ENCODE data around the gene HTR3E. TPM values are rescaled to one million over a fixed set of nuclear protein-coding genes. Genes with fewer than 3 reads are reported as not detected.
"Not testable (repeated sequence)": the region's sequence is repeated elsewhere in the genome, so short reads cannot be mapped to it uniquely, and the experiment has no call there.

HTR3E gene, protein sequence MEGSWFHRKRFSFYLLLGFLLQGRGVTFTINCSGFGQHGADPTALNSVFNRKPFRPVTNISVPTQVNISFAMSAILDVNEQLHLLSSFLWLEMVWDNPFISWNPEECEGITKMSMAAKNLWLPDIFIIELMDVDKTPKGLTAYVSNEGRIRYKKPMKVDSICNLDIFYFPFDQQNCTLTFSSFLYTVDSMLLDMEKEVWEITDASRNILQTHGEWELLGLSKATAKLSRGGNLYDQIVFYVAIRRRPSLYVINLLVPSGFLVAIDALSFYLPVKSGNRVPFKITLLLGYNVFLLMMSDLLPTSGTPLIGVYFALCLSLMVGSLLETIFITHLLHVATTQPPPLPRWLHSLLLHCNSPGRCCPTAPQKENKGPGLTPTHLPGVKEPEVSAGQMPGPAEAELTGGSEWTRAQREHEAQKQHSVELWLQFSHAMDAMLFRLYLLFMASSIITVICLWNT
- total RNA-seq (2014; rRNA removed; shearing (Covaris generic)) = not detected in 2 replicates

DNA sequence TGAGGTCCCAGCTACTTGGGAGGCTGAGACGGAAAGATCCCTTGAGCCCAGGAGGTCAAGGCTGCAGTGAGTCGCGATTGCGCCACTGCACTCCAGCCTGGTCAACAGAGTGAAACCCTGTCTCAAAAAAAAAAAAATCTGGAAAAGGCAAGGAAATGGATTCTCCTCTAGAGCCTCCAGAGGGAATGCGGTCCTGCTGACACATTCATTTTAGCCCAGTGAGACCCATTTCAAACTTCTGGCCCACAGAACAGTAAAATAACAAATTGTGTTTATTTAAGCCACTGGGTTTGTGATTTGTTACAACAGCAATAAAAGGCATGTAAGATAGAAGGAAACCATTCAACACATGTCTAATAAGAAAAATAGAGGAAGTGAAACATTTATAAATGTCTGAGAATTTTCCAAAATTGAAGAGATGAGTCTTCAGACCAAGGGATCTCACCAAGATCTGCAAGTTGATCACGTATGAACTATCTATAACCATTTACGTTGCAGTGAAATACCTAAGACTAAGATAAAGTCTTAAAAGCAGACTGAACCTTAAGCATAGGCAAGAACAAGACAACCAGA is at the start of gene HTR3E:
Gene HTR3E (plus strand): TSS at position 254 of the 573 bp plus-strand sequence. CDS start 466 bp downstream, outside the sequence.
- Histone ChIP-seq H3K27me3 (ENCODE audit: control insufficient read depth, insufficient read depth, low read length) (no peaks in the 10 kb centered on the region), H3K36me3 (replicated peaks; ENCODE audit: control insufficient read depth, insufficient read depth, low read length) (no peaks in the 10 kb centered on the region), H3K4me3 (ENCODE audit: insufficient read depth, low read depth, low read length) (no peak within 1 kb of the TSS)
- no peak for DNase-seq

DNA sequence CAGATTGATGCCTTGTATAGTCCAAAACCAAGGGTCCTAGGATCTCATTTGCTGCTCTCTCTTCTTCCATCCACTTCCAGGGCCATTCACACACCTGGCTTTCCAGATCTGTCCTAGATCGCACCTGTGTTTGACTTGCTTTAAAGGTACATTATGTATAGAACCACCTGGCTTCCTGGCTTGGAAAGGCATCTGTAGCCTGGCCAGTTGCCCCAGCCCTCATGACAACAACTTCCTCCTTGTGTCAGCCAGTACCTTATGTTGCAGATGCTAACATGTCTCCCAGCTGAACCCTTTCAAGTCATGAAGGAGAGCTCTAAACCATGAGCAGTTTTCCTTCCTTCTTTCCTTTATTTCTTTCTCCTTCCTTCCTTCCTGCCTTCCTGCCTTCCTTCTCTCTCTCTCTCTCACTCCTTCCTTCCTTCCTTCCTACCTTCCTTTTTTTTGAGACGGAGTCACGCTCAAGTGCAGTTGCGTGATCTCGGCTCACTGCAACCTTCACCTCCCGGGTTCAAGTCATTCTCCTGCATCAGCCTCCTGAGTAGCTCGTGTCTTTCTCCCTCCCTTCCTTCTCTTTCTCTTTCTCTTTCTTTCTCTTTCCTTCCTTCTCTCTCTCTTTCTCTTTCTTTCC is 46.5 kb upstream of the HTR3E start:
- Histone ChIP-seq H3K27me3 (ENCODE audit: control insufficient read depth, insufficient read depth, low read length) (no peaks in the 10 kb centered on the region), H3K4me3 (ENCODE audit: insufficient read depth, low read depth, low read length) (no peak overlapping the region), H3K36me3 (replicated peaks; ENCODE audit: control insufficient read depth, insufficient read depth, low read length) (no peaks in the 10 kb centered on the region)
- DNase-seq = no peak

DNA sequence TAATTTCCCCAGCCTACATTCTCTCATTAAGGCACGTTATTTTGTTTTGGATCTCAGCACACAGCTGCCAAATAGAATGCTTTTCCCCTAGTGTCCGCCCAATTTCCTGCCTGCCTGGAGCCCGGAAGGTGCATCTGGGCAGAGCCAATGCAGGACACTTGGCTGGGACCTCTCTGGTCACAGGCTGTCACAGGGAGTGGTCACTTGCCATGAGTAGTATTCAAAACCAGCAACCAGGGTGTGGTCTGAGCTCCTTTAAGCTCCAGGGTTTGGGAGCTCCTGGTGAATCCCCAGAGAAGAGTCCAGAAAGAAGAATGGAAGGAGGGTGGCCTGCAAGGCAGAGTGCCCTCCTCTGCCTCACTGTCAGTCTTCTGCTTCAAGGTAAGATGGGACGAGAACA is 44.1 kb upstream of the HTR3E start, which contains the start of gene HTR3C:
Gene HTR3C (plus strand): TSS at position 281 of the 400 bp plus-strand sequence. CDS start 34 bp downstream, at position 315.
- H3K4me3 ChIP-seq (ENCODE audit: insufficient read depth, low read depth, low read length) = no peak within 1 kb of the TSS
- no peak for DNase-seq

DNA sequence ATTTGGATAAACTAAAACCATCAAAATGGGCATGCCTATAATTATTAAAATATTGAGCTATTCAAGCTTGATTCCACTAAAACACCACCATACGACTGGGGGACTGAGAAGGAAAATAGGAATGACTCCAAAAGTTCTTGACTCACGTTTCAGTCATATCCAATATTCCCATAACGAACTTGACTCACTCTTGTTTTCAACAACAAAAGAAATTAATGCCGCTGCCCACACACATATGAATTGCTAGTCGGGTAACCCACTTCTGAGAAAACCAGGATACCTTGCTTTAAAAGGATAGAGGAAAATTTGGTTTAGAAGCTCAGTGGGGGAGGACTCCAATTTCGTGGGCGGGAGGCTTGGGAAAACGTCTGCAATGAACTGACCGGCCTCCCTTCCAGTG is 38.8 kb upstream of the HTR3E start:
- H3K4me3 ChIP-seq (ENCODE audit: insufficient read depth, low read depth, low read length) = no peak overlapping the region
- DNase-seq = no peak

More for the DNA sequence above, 44.1 kb upstream of the HTR3E start, which contains the start of gene HTR3C:
- no peaks in the 10 kb centered on the region for H3K27me3 ChIP-seq (ENCODE audit: control insufficient read depth, insufficient read depth, low read length)
- no peaks in the 10 kb centered on the region for H3K36me3 ChIP-seq (replicated peaks; ENCODE audit: control insufficient read depth, insufficient read depth, low read length)

DNA sequence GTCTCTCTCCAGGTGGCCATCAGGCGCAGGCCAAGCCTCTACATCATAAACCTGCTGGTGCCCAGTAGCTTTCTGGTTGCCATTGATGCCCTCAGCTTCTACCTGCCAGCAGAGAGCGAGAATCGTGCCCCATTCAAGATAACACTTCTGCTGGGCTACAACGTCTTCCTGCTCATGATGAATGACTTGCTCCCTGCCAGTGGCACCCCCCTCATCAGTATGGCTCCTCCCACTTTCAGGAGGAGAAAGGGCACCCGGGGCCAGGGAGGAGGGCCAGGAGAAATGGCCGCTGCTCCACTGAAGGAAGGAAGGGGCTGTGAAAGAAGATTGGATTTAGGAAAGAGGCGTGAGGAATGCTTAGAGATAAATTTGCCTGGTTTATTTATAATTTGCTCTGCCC is 37.4 kb upstream of the HTR3E start:
- Histone ChIP-seq H3K4me3 (ENCODE audit: insufficient read depth, low read depth, low read length) (no peak overlapping the region), H3K36me3 (replicated peaks; ENCODE audit: control insufficient read depth, insufficient read depth, low read length) (no peaks in the 10 kb centered on the region), H3K27me3 (ENCODE audit: control insufficient read depth, insufficient read depth, low read length) (no peaks in the 10 kb centered on the region)
- peak; percentile 38 for DNase-seq

More for the DNA sequence above, 38.8 kb upstream of the HTR3E start:
- Histone ChIP-seq H3K27me3 (ENCODE audit: control insufficient read depth, insufficient read depth, low read length) (no peaks in the 10 kb centered on the region), H3K36me3 (replicated peaks; ENCODE audit: control insufficient read depth, insufficient read depth, low read length) (no peaks in the 10 kb centered on the region)

DNA sequence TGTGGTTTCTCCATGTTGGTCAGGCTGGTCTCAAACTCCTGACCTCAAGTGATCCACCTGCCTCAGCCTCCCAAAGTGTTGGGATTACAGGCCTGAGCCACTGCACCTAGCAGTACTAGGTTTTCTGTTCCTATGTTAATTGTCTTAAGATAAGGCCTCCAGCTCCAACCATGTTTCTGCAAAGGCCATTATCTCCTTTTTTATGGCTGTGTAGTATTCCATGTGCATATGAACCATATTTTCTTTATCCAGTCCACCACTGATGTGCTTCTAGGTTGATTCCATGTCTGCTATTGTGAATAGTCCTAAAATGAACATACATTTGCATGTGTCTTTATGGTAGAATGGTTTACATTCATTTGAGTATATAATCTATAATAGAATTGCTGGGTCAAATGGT is 34.2 kb upstream of the HTR3E start:
- no peaks in the 10 kb centered on the region for H3K36me3 ChIP-seq (replicated peaks; ENCODE audit: control insufficient read depth, insufficient read depth, low read length)
- no peak overlapping the region for H3K4me3 ChIP-seq (ENCODE audit: insufficient read depth, low read depth, low read length)
- H3K27me3 ChIP-seq (ENCODE audit: control insufficient read depth, insufficient read depth, low read length) = no peaks in the 10 kb centered on the region
- DNase-seq = no peak

DNA sequence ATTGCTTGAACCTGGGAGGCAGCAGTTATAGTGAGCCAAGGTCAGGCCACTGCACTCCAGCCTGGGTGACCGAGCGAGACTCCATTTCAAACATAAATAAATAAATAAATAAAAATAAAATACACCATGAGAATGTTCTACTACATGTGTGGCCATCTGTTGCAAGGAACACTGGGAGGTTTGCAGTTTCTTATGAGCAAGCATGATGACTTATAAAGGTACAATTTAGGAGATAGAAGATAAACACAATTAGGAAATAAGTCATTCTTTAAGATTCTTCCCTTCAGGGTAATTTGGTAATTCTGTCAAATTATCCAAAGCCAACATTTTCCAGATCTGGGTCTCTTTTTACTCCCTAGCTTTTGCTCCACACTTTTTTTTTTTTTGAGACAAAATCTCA is 30.7 kb upstream of the HTR3E start:
- no peak overlapping the region for H3K4me3 ChIP-seq (ENCODE audit: insufficient read depth, low read depth, low read length)
- no peaks in the 10 kb centered on the region for H3K27me3 ChIP-seq (ENCODE audit: control insufficient read depth, insufficient read depth, low read length)
- DNase-seq = no peak
- H3K36me3 ChIP-seq (replicated peaks; ENCODE audit: control insufficient read depth, insufficient read depth, low read length) = no peaks in the 10 kb centered on the region

DNA sequence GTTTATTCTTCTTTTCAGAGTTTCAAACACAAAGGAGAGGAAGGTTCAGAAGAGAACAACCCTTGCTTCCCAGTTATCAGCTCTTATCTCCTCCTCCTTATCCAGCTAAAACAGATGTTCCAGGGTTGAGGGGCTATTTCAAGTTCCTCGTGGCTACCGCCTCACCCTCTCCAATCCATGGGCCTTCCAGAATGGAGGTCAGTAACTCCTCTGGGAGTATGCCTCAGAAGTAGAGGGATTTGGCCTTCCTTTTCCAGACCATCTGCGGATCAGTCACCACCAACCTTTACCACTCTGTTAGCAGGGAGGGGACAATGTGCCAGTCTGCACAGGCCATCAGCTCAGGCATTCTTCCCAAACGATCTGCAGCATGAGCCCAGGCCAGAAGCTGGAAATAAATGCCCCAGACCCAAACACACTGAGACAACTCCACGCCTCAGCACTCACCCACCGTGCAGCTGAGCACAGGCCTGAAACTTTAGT is 29.2 kb upstream of the HTR3E start:
- H3K4me3 ChIP-seq (ENCODE audit: insufficient read depth, low read depth, low read length) = no peak overlapping the region
- no peaks in the 10 kb centered on the region for H3K36me3 ChIP-seq (replicated peaks; ENCODE audit: control insufficient read depth, insufficient read depth, low read length)
- H3K27me3 ChIP-seq (ENCODE audit: control insufficient read depth, insufficient read depth, low read length) = no peaks in the 10 kb centered on the region
- DNase-seq = no peak

DNA sequence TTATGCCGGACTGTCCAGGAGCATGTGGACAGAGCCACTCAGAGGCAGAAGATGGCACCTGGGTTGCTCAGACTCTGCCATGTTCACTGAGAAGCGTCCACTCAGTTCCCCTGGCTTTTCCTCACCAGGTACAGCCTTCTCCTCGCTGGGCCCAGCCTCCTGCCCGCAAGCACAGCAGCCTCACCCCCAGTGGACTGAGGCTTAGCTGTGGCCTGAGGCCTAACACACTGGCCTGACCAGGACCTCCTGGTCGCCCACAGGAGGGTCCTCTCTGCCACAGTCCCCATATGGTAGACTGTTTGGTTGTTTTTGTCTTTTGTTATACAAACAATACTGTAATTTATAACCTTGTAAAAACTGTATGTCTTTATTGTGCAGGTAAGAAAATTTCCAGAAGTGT is 28.5 kb upstream of the HTR3E start:
- DNase-seq = no peak
- no peaks in the 10 kb centered on the region for H3K36me3 ChIP-seq (replicated peaks; ENCODE audit: control insufficient read depth, insufficient read depth, low read length)
- H3K4me3 ChIP-seq (ENCODE audit: insufficient read depth, low read depth, low read length) = no peak overlapping the region
- no peaks in the 10 kb centered on the region for H3K27me3 ChIP-seq (ENCODE audit: control insufficient read depth, insufficient read depth, low read length)

DNA sequence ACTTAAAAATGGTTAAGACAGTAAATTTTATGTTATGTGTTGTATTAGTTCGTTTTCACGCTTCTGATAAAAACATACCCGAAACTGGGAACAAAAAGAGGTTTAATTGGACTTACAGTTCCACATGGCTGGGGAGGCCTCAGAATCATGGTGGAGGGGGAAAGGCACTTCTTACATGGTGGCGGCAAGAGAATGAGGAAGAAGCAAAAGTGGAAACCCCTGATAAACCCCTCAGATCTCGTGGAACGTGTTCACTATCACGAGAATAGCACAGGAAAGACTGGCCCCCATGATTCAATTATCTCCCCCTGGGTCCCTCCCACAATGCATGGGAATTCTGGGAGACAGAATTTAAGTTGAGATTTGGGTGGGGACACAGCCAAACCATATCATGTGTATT is 25.7 kb upstream of the HTR3E start:
- DNase-seq; H3K27me3 ChIP-seq (ENCODE audit: control insufficient read depth, insufficient read depth, low read length); H3K36me3 ChIP-seq (replicated peaks; ENCODE audit: control insufficient read depth, insufficient read depth, low read length): not testable (repeated sequence)

DNA sequence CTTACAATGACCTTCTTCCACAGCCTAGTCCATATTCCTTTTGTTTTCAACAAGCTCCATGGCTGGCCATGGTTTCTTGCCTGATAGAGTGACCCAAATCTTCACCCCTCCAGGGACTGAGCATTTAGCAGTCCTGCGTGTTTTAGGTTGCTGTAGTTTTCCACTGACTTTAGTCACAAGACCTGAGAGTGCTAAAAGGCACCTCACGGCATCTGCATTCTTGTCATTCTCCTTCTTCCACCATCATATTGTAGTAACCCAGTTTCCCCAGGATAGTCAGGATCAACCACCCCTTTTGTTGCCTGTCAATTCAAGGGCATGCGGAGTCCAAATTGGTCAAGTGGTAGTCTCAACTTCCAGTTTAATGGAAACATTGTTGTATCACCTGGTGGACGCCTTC is 23.2 kb upstream of the HTR3E start:
- no peak for DNase-seq
- no peak overlapping the region for H3K4me3 ChIP-seq (ENCODE audit: insufficient read depth, low read depth, low read length)
- H3K27me3 ChIP-seq (ENCODE audit: control insufficient read depth, insufficient read depth, low read length) = no peaks in the 10 kb centered on the region
- no peaks in the 10 kb centered on the region for H3K36me3 ChIP-seq (replicated peaks; ENCODE audit: control insufficient read depth, insufficient read depth, low read length)

More for the DNA sequence above, 25.7 kb upstream of the HTR3E start:
- not testable (repeated sequence) for H3K4me3 ChIP-seq (ENCODE audit: insufficient read depth, low read depth, low read length)

DNA sequence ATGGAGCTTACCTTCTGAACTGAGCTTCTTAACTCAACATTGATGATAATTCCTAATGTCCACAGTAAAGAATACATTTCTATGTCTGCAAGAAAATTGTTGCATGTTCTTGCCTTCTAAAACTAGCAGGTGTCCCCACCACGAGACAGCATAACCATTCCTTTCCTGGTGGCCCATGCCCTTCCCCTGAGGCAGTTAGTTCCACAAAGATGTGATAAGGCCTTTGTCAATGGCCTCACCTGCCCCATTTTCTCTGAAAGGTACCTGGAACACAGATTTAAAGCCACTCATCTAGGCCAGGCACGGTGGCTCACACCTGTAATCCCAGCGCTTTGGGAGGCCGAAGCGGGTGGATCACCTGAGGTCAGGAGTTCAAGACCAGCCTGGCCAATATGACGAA is 21.0 kb upstream of the HTR3E start:
- H3K36me3 ChIP-seq (replicated peaks; ENCODE audit: control insufficient read depth, insufficient read depth, low read length) = no peaks in the 10 kb centered on the region
- H3K4me3 ChIP-seq (ENCODE audit: insufficient read depth, low read depth, low read length) = no peak overlapping the region
- DNase-seq = no peak
- no peaks in the 10 kb centered on the region for H3K27me3 ChIP-seq (ENCODE audit: control insufficient read depth, insufficient read depth, low read length)

DNA sequence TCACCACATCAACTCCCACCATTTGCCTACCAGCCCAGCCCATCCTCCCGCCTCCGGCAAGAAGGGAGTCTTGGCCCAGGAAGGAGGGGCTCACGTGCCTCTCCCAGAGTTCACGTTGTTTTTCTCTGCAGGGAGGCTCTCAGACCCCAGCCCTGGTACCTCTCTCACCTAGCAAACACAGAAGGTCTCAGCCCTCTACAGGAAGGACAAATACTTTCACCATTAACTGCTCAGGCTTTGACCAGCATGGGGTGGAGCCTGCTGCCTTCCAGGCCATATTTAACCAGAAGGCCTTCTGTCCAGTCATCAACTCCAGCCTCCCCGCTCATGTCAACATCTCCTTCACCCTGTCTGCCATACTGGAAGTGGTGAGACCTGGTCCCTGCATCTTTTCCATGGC is 19.0 kb upstream of the HTR3E start:
- peak; percentile 44 for DNase-seq
- no peaks in the 10 kb centered on the region for H3K27me3 ChIP-seq (ENCODE audit: control insufficient read depth, insufficient read depth, low read length)
- no peaks in the 10 kb centered on the region for H3K36me3 ChIP-seq (replicated peaks; ENCODE audit: control insufficient read depth, insufficient read depth, low read length)

DNA sequence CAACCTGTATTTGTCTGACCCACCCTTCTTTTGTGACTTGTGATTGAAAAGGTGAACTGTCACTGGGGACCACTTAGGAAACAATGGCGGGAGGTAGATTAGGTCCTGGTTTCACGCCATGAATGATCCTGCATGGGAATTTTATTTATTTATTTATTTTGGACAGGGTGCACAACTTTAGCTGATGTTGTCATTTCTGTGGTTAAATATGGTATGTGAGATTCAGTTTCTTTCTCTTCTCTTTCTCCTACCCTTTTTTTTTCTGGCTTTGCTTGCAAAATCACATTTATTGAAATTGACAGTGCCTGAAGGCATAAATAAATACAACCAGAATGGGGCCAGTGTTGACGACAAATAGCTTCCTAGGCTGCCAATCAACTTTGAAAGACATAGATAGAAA is 18.0 kb upstream of the HTR3E start:
- no peak for DNase-seq
- Histone ChIP-seq H3K4me3 (ENCODE audit: insufficient read depth, low read depth, low read length) (no peak overlapping the region), H3K36me3 (replicated peaks; ENCODE audit: control insufficient read depth, insufficient read depth, low read length) (no peaks in the 10 kb centered on the region), H3K27me3 (ENCODE audit: control insufficient read depth, insufficient read depth, low read length) (no peaks in the 10 kb centered on the region)

More for the DNA sequence above, 19.0 kb upstream of the HTR3E start:
- no peak overlapping the region for H3K4me3 ChIP-seq (ENCODE audit: insufficient read depth, low read depth, low read length)
